ENCODE data around the gene FGF11.

The FGF11 gene

GRCh38 chr17:7435676-7436555, 3.4 kb upstream of the FGF11 start:
- no peak for DNase-seq (ENCODE audit: extremely low read depth, low read depth)
- TF ChIP-seq CTCF (IDR thresholded peaks at IDR 0.05; ENCODE audit: low read depth, low read length): no peak; the same call in 1 of the 2 replicates

- peak; percentile 57 for TF ChIP-seq CTCF (IDR thresholded peaks at IDR 0.05; ENCODE audit: low read depth, low read length)
These were observed 2.5 kb upstream of the FGF11 start for GRCh38 chr17:7436556-7437368.

GRCh38 chr17:7437369-7437863, 1.9 kb upstream of the FGF11 start:
- DNase-seq (ENCODE audit: extremely low read depth, low read depth): no peak
- TF ChIP-seq CTCF (IDR thresholded peaks at IDR 0.05; ENCODE audit: low read depth, low read length): no peak

More at GRCh38 chr17:7436556-7437368, 2.5 kb upstream of the FGF11 start:
- peak; percentile 47 for DNase-seq (ENCODE audit: extremely low read depth, low read depth)

- TF ChIP-seq CTCF (IDR thresholded peaks at IDR 0.05; ENCODE audit: low read depth, low read length): no peak
- DNase-seq (ENCODE audit: extremely low read depth, low read depth): no peak
These were observed 1.2 kb upstream of the FGF11 start for GRCh38 chr17:7437950-7438614.

GRCh38 chr17:7438656-7439460, 454 bp upstream of the FGF11 start:
- no peak for TF ChIP-seq CTCF (IDR thresholded peaks at IDR 0.05; ENCODE audit: low read depth, low read length)
- DNase-seq (ENCODE audit: extremely low read depth, low read depth): no peak

- DNase-seq (ENCODE audit: extremely low read depth, low read depth): no peak
- no peak for TF ChIP-seq CTCF (IDR thresholded peaks at IDR 0.05; ENCODE audit: low read depth, low read length)
These were observed 961 bp downstream of the FGF11 start for GRCh38 chr17:7440113-7440833.

Measured in AG09319 (cell line).